IMR-90 (cell line): ENCODE data around the gene FAM83B. TPM values are rescaled to one million over a fixed set of nuclear protein-coding genes. Genes with fewer than 3 reads are reported as not detected.

ENCODE experiments used
- ATAC-seq: fragments of 200-7000 bp; cut with Tn5 transposase; 2 replicates; pipeline ENCODE4 v1.9.1; 2020; ENCODE audit warnings: low read depth, mild to moderate bottlenecking, moderate library complexity
- BruUV-seq: library from RNA; stranded (reverse); fragments of 400-500 nt; replicated peaks from 2 replicates; lab custom pipeline; 2021; lab: Mats Ljungman, UMichigan
- CTCF ChIA-PET: fragments of 300-600 bp; formaldehyde crosslinking; extraction: SDS; loops from one replicate; lab custom pipeline; 2021; ENCODE audit warnings: antibody characterized with exemption; lab: Yijun Ruan, JAX
- POLR2A ChIA-PET: fragments of 300-600 bp; sonication (Branson Sonifier 250); formaldehyde crosslinking; loops from one replicate; lab custom pipeline; 2022; ENCODE audit warnings: antibody characterized with exemption; ENCODE audit not compliant: unreplicated experiment; lab: Charles Lee
- DNase-seq: peaks from one replicate; pipeline ENCODE4 v3.0.0; 2013
- H2AFZ ChIP-seq: replicated peaks from 2 replicates; pipeline ENCODE3; 2013; ENCODE audit warnings: low read length, mild to moderate bottlenecking; ENCODE audit not compliant: poor library complexity
- H2AK5ac ChIP-seq: 2 replicates; pipeline ENCODE4 v1.6.1; 2013; ENCODE audit warnings: low read depth, low read length, inconsistent platforms
- H2AK9ac ChIP-seq: replicated peaks from 2 replicates; pipeline ENCODE3; 2013; ENCODE audit warnings: mild to moderate bottlenecking, low read depth, low read length, moderate library complexity; ENCODE audit not compliant: poor library complexity
- H2BK120ac ChIP-seq: 2 replicates; pipeline ENCODE4 v1.6.1; 2013; ENCODE audit warnings: low read depth, low read length, inconsistent platforms
- H2BK15ac ChIP-seq: 3 replicates; pipeline ENCODE4 v1.6.1; 2013; ENCODE audit warnings: low read depth, low read length, inconsistent platforms
- H2BK20ac ChIP-seq: 2 replicates; pipeline ENCODE4 v1.6.1; 2013; ENCODE audit warnings: low read depth, mild to moderate bottlenecking, inconsistent platforms, low read length, moderate library complexity
- H2BK5ac ChIP-seq: 2 replicates; pipeline ENCODE4 v1.6.1; 2013; ENCODE audit warnings: mild to moderate bottlenecking, low read depth, low read length, inconsistent platforms; ENCODE audit not compliant: poor library complexity, severe bottlenecking
- H3K14ac ChIP-seq: replicated peaks from 2 replicates; pipeline ENCODE4 v1.6.1; 2013; ENCODE audit warnings: low read depth, low read length, inconsistent platforms
- H3K18ac ChIP-seq: 2 replicates; pipeline ENCODE4 v1.6.1; 2013; ENCODE audit warnings: low read depth, low read length, control low read depth
- H3K23ac ChIP-seq: 2 replicates; pipeline ENCODE4 v1.6.1; 2013; ENCODE audit warnings: low read depth, low read length, inconsistent platforms
- H3K27ac ChIP-seq: 2 replicates; pipeline ENCODE4 v1.5.1; 2013; ENCODE audit warnings: mild to moderate bottlenecking, control low read depth, low read length; ENCODE audit not compliant: insufficient read depth
- H3K27me3 ChIP-seq: 2 replicates; pipeline ENCODE4 v1.6.1; 2013; ENCODE audit warnings: low read length; ENCODE audit not compliant: control insufficient read depth, insufficient read depth
- H3K36me3 ChIP-seq: 2 replicates; pipeline ENCODE4 v1.6.1; 2013; ENCODE audit warnings: low read length, mixed read lengths; ENCODE audit not compliant: control insufficient read depth, insufficient read depth
- H3K4ac ChIP-seq: 2 replicates; pipeline ENCODE4 v1.6.1; 2013; ENCODE audit warnings: low read depth, low read length, inconsistent platforms
- H3K4me1 ChIP-seq: 2 replicates; pipeline ENCODE4 v1.6.1; 2013; ENCODE audit warnings: low read length, mixed read lengths; ENCODE audit not compliant: control insufficient read depth, insufficient read depth
- H3K4me2 ChIP-seq: 2 replicates; pipeline ENCODE4 v1.6.1; 2013; ENCODE audit warnings: low read depth, mild to moderate bottlenecking, control low read depth, low read length, moderate library complexity
- H3K4me3 ChIP-seq: 2 replicates; pipeline ENCODE4 v1.5.1; 2013; ENCODE audit warnings: low read depth, mild to moderate bottlenecking, control low read depth, low read length, moderate library complexity; ENCODE audit not compliant: insufficient read depth
- H3K56ac ChIP-seq: 2 replicates; pipeline ENCODE4 v1.6.1; 2013; ENCODE audit warnings: low read length, inconsistent platforms; ENCODE audit not compliant: insufficient read depth; ENCODE audit errors: extremely low read depth
- H3K79me1 ChIP-seq, 2 experiments: 2 replicates each; pipeline ENCODE4 v1.6.1; 2013; ENCODE audit warnings: low read length in 2 of 2, inconsistent platforms in 1 of 2, low read depth in 1 of 2
- H3K9ac ChIP-seq: 2 replicates; pipeline ENCODE4 v1.6.1; 2013; ENCODE audit warnings: low read depth, low read length, control low read depth
- H3K9me1 ChIP-seq: 2 replicates; pipeline ENCODE4 v1.6.1; 2013; ENCODE audit warnings: low read length, inconsistent platforms; ENCODE audit not compliant: insufficient read depth
- H3K9me3 ChIP-seq: 2 replicates; pipeline ENCODE4 v1.6.1; 2013; ENCODE audit warnings: low read length; ENCODE audit not compliant: control insufficient read depth, insufficient read depth
- H4K20me1 ChIP-seq: 2 replicates; pipeline ENCODE4 v1.6.1; 2013; ENCODE audit warnings: low read length, inconsistent platforms; ENCODE audit not compliant: insufficient read depth
- H4K5ac ChIP-seq: 2 replicates; pipeline ENCODE4 v1.6.1; 2013; ENCODE audit warnings: mild to moderate bottlenecking, low read depth, low read length, control low read depth
- H4K8ac ChIP-seq, 2 experiments: 2 replicates each; pipeline ENCODE4 v1.6.1; 2013; ENCODE audit warnings: low read depth in 2 of 2, low read length in 2 of 2, control low read depth in 1 of 2, inconsistent platforms in 1 of 2
- H4K91ac ChIP-seq: 2 replicates; pipeline ENCODE4 v1.6.1; 2013; ENCODE audit warnings: low read depth, low read length, inconsistent platforms; ENCODE audit not compliant: insufficient read depth
- BHLHE40 ChIP-seq: fragments of 150-350 bp; IDR thresholded peaks from 2 replicates; pipeline ENCODE4 v1.6.1; 2016; ENCODE audit warnings: mild to moderate bottlenecking, low read depth, low read length
- CEBPB ChIP-seq: IDR thresholded peaks from 2 replicates; pipeline ENCODE4 v1.6.1; 2012; ENCODE audit warnings: low read depth, low read length, improper control_type of control experiment
- CHD1 ChIP-seq: IDR thresholded peaks from 2 replicates; pipeline ENCODE4 v1.6.1; 2012; ENCODE audit warnings: low read depth, low read length, improper control_type of control experiment
- FOS ChIP-seq: fragments of 150-350 bp; IDR thresholded peaks from 2 replicates; pipeline ENCODE4 v1.6.1; 2016; ENCODE audit warnings: low read depth, low read length
- MAFK ChIP-seq: IDR thresholded peaks from 2 replicates; pipeline ENCODE4 v1.6.1; 2012; ENCODE audit warnings: low read depth, low read length, improper control_type of control experiment
- MAZ ChIP-seq: IDR thresholded peaks from 2 replicates; pipeline ENCODE4 v1.6.1; 2012; ENCODE audit warnings: low read depth, mild to moderate bottlenecking, low read length, improper control_type of control experiment, moderate library complexity, borderline replicate concordance
- MXI1 ChIP-seq: IDR thresholded peaks from 2 replicates; pipeline ENCODE4 v1.6.1; 2012; ENCODE audit warnings: low read depth, mild to moderate bottlenecking, low read length, moderate library complexity, borderline replicate concordance
- NFE2L2 ChIP-seq: fragments of 150-350 bp; IDR thresholded peaks from 2 replicates; pipeline ENCODE4 v1.6.1; 2016; ENCODE audit warnings: low read depth, mild to moderate bottlenecking, low read length
- POLR2A ChIP-seq: IDR thresholded peaks from 2 replicates; pipeline ENCODE4 v1.6.1; 2012; ENCODE audit warnings: mild to moderate bottlenecking, low read depth, low read length
- RAD21 ChIP-seq: IDR thresholded peaks from 2 replicates; pipeline ENCODE4 v1.6.1; 2012; ENCODE audit warnings: low read length, improper control_type of control experiment
- RCOR1 ChIP-seq: IDR thresholded peaks from 2 replicates; pipeline ENCODE4 v1.6.1; 2012; ENCODE audit warnings: mild to moderate bottlenecking, low read length, improper control_type of control experiment; ENCODE audit not compliant: insufficient replicate concordance
- RFX5 ChIP-seq: IDR thresholded peaks from 2 replicates; pipeline ENCODE4 v1.8.0; 2012; ENCODE audit warnings: low read depth, mild to moderate bottlenecking, low read length, moderate library complexity
- SMC3 ChIP-seq: fragments of 150-350 bp; IDR thresholded peaks from 2 replicates; pipeline ENCODE4 v1.6.1; 2016; ENCODE audit warnings: low read depth, mild to moderate bottlenecking, antibody characterized with exemption, low read length, moderate library complexity
- WGBS, 2 experiments: methylation state at CpG; one replicate each; pipeline versions ENCODE4 v1.1.5 to v1.1.7; 2013; ENCODE audit warnings: missing lambda C conversion rate in 2 of 2; ENCODE audit not compliant: insufficient read length in 1 of 2; ENCODE audit errors: extremely low coverage in 2 of 2; 5-methylcytosine and 5-hydroxymethylcytosine counted together
- dilution Hi-C: fragments of 300-500 bp; cut with HindIII; formaldehyde crosslinking; loops from one replicate; pipeline ENCODE4 v1.14.3; 2018; ENCODE audit warnings: low sequenced_read_pairs; ENCODE audit not compliant: unreplicated experiment
- in situ Hi-C: fragments of 300-500 bp; cut with MboI; formaldehyde crosslinking; loops from 3 replicates; pipeline ENCODE4 v1.14.3; 2019; ENCODE audit warnings: low sequenced_read_pairs, inconsistent platforms, mixed read lengths
- intact Hi-C: fragments of 100-400 bp; cut with micrococcal nuclease; formaldehyde crosslinking; loops from 2 replicates; pipeline ENCODE4 v1.10.0; 2022
- polyA plus RNA-seq, 3 experiments: library from polyadenylated mRNA; depleted of rRNA; stranded (reverse); fragments of >200 nt; gene quantifications; 2 replicates each; pipeline ENCODE4 v1.2.3, GENCODE V29; 2012; ENCODE audit warnings: low replicate concordance in 1 of 3
- total RNA-seq: library from RNA; depleted of rRNA; stranded (reverse); fragments of >200 nt; gene quantifications from 2 replicates; pipeline ENCODE4 v1.2.3, GENCODE V29; 2012
- TF ChIP-seq, protein P1 (sequence below): fragments of 150-350 bp; IDR thresholded peaks from 2 replicates; pipeline ENCODE4 v1.6.1; 2017; ENCODE audit warnings: mild to moderate bottlenecking, antibody characterized with exemption, low read length, low read depth
- TF ChIP-seq, protein P2 (sequence below): conservative IDR thresholded peaks from 2 replicates; pipeline ENCODE4 v1.5.1; 2012; ENCODE audit warnings: mild to moderate bottlenecking, low read depth, low read length, improper control_type of control experiment
- TF ChIP-seq, protein P3 (sequence below): fragments of 150-350 bp; IDR thresholded peaks from 2 replicates; pipeline ENCODE4 v1.6.1; 2016; ENCODE audit warnings: low read depth, mild to moderate bottlenecking, low read length, moderate library complexity, borderline replicate concordance

FAM83B gene
- total and polyA plus RNA-seq, 2 of the 4 experiments (the other 2 are of a cell fraction): 0.02 to 0.18 TPM

DNA sequence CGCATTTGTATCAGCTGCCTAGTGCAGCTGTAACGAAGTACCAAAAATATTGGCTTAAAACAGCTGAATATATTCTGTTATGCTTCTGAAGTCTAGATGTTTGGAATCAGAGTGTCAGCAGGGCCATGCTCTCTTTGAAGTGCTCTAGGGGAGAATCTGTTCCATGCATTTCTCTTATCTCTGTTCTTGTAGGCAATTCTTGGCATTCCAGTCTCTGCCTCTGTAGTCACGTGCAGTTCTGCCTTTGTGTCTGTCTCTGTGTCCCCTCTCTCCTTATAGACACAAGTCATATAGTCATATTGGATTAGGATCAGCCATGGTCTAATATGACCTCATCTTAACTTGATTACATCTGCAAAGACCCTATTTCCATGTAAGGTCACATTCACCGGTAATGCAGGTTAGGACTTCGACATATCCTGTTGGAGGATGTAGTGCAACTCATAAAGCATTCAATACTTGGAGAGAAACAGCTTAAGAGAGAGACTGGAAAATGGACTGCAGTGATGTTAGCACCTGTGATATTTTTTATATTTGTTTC is 18.6 kb downstream of the FAM83B start:
- Histone ChIP-seq H2BK5ac (no peak overlapping the region), H2BK20ac (no peak overlapping the region), H3K9me3 (no peaks in the 10 kb centered on the region), H3K79me1 (no peaks in the 10 kb centered on the region), H4K5ac (no peak overlapping the region), H3K18ac (no peak overlapping the region), H3K9me1 (no peaks in the 10 kb centered on the region), H4K8ac (no peak overlapping the region), H4K91ac (no peak overlapping the region), H3K27ac (no peak overlapping the region), H3K27me3 (no peaks in the 10 kb centered on the region; the same call in 1 of the 2 replicates), H2AK5ac (no peak overlapping the region), H3K14ac (no peak overlapping the region), H2AFZ (no peak overlapping the region), H3K23ac (no peak overlapping the region), H4K20me1 (no peaks in the 10 kb centered on the region), H3K9ac (no peak overlapping the region), H3K36me3 (no peaks in the 10 kb centered on the region), H3K4ac (no peak overlapping the region), H3K4me1 (no peaks in the 10 kb centered on the region), H3K56ac (no peak overlapping the region), H2BK120ac (no peak overlapping the region), H3K4me2 (no peak overlapping the region), H3K4me3 (no peak overlapping the region), H2BK15ac (no peak overlapping the region), H2AK9ac (no peak overlapping the region)
- ATAC-seq: no peak
- ChIA-PET POLR2A (no interaction called here), CTCF (no interaction called here)
- no peak for DNase-seq
- TF ChIP-seq CHD1 (no peak), SMC3 (no peak), RAD21 (no peak), RFX5 (no peak), FOS (no peak), NFE2L2 (no peak), MAFK (no peak), RCOR1 (no peak), POLR2A (no peak), CEBPB (no peak), BHLHE40 (no peak), MXI1 (no peak), MAZ (no peak)
- TF ChIP-seq, protein P1, sequence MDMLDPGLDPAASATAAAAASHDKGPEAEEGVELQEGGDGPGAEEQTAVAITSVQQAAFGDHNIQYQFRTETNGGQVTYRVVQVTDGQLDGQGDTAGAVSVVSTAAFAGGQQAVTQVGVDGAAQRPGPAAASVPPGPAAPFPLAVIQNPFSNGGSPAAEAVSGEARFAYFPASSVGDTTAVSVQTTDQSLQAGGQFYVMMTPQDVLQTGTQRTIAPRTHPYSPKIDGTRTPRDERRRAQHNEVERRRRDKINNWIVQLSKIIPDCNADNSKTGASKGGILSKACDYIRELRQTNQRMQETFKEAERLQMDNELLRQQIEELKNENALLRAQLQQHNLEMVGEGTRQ: no peak
- TF ChIP-seq, protein P2, sequence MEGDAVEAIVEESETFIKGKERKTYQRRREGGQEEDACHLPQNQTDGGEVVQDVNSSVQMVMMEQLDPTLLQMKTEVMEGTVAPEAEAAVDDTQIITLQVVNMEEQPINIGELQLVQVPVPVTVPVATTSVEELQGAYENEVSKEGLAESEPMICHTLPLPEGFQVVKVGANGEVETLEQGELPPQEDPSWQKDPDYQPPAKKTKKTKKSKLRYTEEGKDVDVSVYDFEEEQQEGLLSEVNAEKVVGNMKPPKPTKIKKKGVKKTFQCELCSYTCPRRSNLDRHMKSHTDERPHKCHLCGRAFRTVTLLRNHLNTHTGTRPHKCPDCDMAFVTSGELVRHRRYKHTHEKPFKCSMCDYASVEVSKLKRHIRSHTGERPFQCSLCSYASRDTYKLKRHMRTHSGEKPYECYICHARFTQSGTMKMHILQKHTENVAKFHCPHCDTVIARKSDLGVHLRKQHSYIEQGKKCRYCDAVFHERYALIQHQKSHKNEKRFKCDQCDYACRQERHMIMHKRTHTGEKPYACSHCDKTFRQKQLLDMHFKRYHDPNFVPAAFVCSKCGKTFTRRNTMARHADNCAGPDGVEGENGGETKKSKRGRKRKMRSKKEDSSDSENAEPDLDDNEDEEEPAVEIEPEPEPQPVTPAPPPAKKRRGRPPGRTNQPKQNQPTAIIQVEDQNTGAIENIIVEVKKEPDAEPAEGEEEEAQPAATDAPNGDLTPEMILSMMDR: no peak
- TF ChIP-seq, protein P3, sequence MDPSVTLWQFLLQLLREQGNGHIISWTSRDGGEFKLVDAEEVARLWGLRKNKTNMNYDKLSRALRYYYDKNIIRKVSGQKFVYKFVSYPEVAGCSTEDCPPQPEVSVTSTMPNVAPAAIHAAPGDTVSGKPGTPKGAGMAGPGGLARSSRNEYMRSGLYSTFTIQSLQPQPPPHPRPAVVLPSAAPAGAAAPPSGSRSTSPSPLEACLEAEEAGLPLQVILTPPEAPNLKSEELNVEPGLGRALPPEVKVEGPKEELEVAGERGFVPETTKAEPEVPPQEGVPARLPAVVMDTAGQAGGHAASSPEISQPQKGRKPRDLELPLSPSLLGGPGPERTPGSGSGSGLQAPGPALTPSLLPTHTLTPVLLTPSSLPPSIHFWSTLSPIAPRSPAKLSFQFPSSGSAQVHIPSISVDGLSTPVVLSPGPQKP: no peak
- no CpG with 5 or more reads among the region's 5 CpGs for WGBS, 2 experiments
- in situ Hi-C loops: loop anchor here (25.0 kb wide), 1 partner anchor 878 kb away; no protein-coding TSS in a partner anchor
- dilution Hi-C loops: no loop called here
- intact Hi-C loops: no loop called here
- BruUV-seq: no TSS peak
